ENCODE measurements around the gene IDE. TPM values are rescaled to one million over a fixed set of nuclear protein-coding genes. Genes with fewer than 3 reads are reported as not detected.

The IDE gene
- total and polyA plus RNA-seq, 2 of the 4 experiments (the other 2 are of a cell fraction), result 9.3 to 27.4 TPM

DNA sequence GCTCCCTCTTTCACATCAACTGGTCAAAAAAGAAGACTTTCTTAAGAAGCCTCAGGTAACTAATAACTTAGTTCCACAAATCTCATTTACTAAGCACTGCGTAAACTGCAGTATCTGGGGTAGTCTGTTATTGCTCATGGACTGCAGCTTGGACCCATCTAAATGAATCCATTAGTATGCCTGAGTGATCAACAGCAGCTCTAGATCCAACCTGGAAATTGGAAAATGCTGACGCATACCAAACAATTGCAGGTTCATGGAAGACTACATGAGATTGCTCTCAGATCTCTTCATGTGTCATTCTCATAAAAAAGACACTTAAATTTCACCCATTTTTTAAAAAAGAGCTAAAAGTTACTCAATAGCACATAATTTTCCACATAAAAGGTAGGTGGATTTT is 121.6 kb downstream of the IDE start:
- Histone ChIP-seq H3K56ac (ENCODE audit: extremely low read depth, insufficient read depth, low read length) (no peak overlapping the region), H3K18ac (ENCODE audit: low read depth, low read length) (no peak overlapping the region), H4K8ac (ENCODE audit: low read depth in 2 of 2, low read length in 2 of 2) (no peak overlapping the region), H3K9me1 (ENCODE audit: insufficient read depth, low read length) (no peaks in the 10 kb centered on the region; the same call in 1 of the 2 replicates), H3K23ac (ENCODE audit: low read depth, low read length) (no peak overlapping the region), H3K36me3 (ENCODE audit: control insufficient read depth, insufficient read depth, low read length) (peaks cover 19% of the 10 kb centered on the region), H3K79me1 (ENCODE audit: low read depth in 1 of 2, low read length in 2 of 2) (no peaks in the 10 kb centered on the region), H3K4me2 (ENCODE audit: low read depth, low read length) (no peak overlapping the region), H2BK15ac (ENCODE audit: low read depth, low read length) (no peak overlapping the region), H3K4ac (ENCODE audit: low read depth, low read length) (no peak overlapping the region), H2BK5ac (ENCODE audit: low read depth, low read length, poor library complexity, severe bottlenecking) (no peak overlapping the region), H3K27me3 (ENCODE audit: control insufficient read depth, insufficient read depth, low read length) (no peaks in the 10 kb centered on the region), H3K27ac (ENCODE audit: insufficient read depth, low read length) (no peak overlapping the region), H2BK20ac (ENCODE audit: low read depth, low read length) (no peak overlapping the region), H4K5ac (ENCODE audit: low read depth, low read length) (no peak overlapping the region), H2AK5ac (ENCODE audit: low read depth, low read length) (no peak overlapping the region), H3K14ac (replicated peaks; ENCODE audit: low read depth, low read length) (no peak overlapping the region), H3K9ac (ENCODE audit: low read depth, low read length) (no peak overlapping the region), H3K9me3 (ENCODE audit: control insufficient read depth, insufficient read depth, low read length) (no peaks in the 10 kb centered on the region), H4K91ac (ENCODE audit: insufficient read depth, low read depth, low read length) (no peak overlapping the region), H4K20me1 (ENCODE audit: insufficient read depth, low read length) (no peaks in the 10 kb centered on the region), H2BK120ac (ENCODE audit: low read depth, low read length) (no peak overlapping the region), H3K4me3 (ENCODE audit: insufficient read depth, low read depth, low read length) (no peak overlapping the region), H2AK9ac (replicated peaks; ENCODE audit: low read depth, low read length, poor library complexity) (no peak overlapping the region), H3K4me1 (ENCODE audit: control insufficient read depth, insufficient read depth, low read length) (no peaks in the 10 kb centered on the region), H2AFZ (replicated peaks; ENCODE audit: low read length, poor library complexity) (no peak overlapping the region)
- no peak for ATAC-seq (ENCODE audit: low read depth)
- ChIA-PET CTCF (no interaction called here), POLR2A (ENCODE audit: unreplicated experiment) (no interaction called here)
- no peak for DNase-seq
- in situ Hi-C loops (cut with MboI; ENCODE audit: low sequenced_read_pairs) (no loop called here), intact Hi-C loops (cut with micrococcal nuclease) (no loop called here), dilution Hi-C loops (cut with HindIII; ENCODE audit: low sequenced_read_pairs, unreplicated experiment) (no loop called here)
- BruUV-seq (replicated peaks), result no TSS peak
- no CpG with 5 or more reads among the region's 2 CpGs for WGBS, 2 experiments (ENCODE audit: extremely low coverage in 2 of 2, insufficient read length in 1 of 2)
- TF ChIP-seq MAFK (IDR thresholded peaks at IDR 0.05; ENCODE audit: low read depth, low read length) (peak; percentile 21; the same call in 1 of the 2 replicates), CEBPB (IDR thresholded peaks at IDR 0.05; ENCODE audit: low read depth, low read length) (no peak)
- TF ChIP-seq, protein P1, sequence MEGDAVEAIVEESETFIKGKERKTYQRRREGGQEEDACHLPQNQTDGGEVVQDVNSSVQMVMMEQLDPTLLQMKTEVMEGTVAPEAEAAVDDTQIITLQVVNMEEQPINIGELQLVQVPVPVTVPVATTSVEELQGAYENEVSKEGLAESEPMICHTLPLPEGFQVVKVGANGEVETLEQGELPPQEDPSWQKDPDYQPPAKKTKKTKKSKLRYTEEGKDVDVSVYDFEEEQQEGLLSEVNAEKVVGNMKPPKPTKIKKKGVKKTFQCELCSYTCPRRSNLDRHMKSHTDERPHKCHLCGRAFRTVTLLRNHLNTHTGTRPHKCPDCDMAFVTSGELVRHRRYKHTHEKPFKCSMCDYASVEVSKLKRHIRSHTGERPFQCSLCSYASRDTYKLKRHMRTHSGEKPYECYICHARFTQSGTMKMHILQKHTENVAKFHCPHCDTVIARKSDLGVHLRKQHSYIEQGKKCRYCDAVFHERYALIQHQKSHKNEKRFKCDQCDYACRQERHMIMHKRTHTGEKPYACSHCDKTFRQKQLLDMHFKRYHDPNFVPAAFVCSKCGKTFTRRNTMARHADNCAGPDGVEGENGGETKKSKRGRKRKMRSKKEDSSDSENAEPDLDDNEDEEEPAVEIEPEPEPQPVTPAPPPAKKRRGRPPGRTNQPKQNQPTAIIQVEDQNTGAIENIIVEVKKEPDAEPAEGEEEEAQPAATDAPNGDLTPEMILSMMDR (conservative IDR thresholded peaks at IDR 0.05; ENCODE audit: low read depth, low read length), result no peak
